AG04449 (cell line): ENCODE results near the gene GJB2.

Experiments used
- CTCF ChIA-PET: fragments of 350-600 bp; formaldehyde crosslinking; extraction: SDS; loops from one replicate; lab custom pipeline; 2021; ENCODE audit warnings: antibody characterized with exemption; lab: Yijun Ruan, JAX
- POLR2A ChIA-PET: fragments of 400-600, 350-600 bp; formaldehyde crosslinking; extraction: SDS; loops from one replicate; lab custom pipeline; 2020; ENCODE audit warnings: antibody characterized with exemption, inconsistent platforms; lab: Yijun Ruan, JAX
- DNase-seq: peaks from one replicate; pipeline ENCODE4 v3.0.0-alpha.2; 2010; ENCODE audit warnings: low read depth, low spot score
- H3K4me3 ChIP-seq: 2 replicates; pipeline ENCODE4 v1.5.1; 2011; ENCODE audit warnings: low read depth, mild to moderate bottlenecking, control low read depth, low read length
- TF ChIP-seq, protein P1 (sequence below): IDR thresholded peaks from one replicate; pipeline ENCODE4 v1.5.1; 2011; ENCODE audit warnings: mild to moderate bottlenecking, moderate library complexity, low read length, control low read depth, inconsistent platforms; ENCODE audit not compliant: insufficient read depth; ENCODE audit errors: missing control alignments

The GJB2 gene

DNA sequence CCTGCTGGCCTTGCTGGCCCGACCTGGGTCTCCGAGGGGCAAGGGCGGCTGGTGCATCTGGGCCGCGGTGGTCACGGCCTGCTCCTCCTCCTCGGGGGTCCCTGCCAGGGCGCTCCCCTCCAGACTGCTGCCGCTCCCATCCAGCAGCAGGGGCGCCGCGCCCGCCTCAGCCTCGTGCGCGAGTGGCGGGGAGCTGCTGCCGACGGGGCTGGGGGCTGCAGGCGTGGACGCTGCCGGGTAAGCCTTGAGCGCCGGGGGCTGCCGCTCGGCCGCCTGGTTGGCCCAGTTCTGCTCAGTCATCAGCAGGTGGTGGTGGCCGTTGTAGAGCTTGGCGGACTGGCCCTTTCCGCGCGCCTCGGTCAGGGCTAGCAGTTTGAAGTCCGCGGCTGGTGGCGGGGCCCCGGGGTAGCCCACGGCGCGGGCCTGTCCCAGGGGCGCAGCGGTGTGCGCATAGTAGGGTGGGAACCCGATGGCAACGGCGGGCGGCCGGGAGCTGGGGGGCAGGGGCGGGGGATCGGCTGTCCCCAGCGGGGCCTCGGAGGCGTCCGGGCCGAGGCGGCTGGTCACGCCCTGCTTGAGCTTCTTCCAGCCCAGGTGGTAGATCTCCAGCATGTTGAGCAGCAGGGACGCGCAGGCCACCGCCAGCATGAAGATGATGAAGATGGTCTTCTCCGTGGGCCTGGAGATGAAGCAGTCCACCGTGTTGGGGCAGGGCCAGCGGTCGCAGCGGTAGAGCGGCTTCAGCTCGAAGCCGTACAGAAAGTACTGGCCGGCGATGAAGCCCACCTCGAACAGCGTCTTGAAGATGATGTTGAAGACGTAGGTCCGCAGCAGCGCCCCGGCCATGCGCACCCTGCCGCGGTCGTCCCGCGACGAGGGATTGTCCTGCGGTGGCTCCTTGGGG is 50.5 kb downstream of the GJB2 start:
- ChIA-PET CTCF (no interaction called here), POLR2A (no interaction called here)
- TF ChIP-seq, protein P1, sequence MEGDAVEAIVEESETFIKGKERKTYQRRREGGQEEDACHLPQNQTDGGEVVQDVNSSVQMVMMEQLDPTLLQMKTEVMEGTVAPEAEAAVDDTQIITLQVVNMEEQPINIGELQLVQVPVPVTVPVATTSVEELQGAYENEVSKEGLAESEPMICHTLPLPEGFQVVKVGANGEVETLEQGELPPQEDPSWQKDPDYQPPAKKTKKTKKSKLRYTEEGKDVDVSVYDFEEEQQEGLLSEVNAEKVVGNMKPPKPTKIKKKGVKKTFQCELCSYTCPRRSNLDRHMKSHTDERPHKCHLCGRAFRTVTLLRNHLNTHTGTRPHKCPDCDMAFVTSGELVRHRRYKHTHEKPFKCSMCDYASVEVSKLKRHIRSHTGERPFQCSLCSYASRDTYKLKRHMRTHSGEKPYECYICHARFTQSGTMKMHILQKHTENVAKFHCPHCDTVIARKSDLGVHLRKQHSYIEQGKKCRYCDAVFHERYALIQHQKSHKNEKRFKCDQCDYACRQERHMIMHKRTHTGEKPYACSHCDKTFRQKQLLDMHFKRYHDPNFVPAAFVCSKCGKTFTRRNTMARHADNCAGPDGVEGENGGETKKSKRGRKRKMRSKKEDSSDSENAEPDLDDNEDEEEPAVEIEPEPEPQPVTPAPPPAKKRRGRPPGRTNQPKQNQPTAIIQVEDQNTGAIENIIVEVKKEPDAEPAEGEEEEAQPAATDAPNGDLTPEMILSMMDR, result no peak
- no peak for DNase-seq
- H3K4me3 ChIP-seq, result no peak overlapping the region

DNA sequence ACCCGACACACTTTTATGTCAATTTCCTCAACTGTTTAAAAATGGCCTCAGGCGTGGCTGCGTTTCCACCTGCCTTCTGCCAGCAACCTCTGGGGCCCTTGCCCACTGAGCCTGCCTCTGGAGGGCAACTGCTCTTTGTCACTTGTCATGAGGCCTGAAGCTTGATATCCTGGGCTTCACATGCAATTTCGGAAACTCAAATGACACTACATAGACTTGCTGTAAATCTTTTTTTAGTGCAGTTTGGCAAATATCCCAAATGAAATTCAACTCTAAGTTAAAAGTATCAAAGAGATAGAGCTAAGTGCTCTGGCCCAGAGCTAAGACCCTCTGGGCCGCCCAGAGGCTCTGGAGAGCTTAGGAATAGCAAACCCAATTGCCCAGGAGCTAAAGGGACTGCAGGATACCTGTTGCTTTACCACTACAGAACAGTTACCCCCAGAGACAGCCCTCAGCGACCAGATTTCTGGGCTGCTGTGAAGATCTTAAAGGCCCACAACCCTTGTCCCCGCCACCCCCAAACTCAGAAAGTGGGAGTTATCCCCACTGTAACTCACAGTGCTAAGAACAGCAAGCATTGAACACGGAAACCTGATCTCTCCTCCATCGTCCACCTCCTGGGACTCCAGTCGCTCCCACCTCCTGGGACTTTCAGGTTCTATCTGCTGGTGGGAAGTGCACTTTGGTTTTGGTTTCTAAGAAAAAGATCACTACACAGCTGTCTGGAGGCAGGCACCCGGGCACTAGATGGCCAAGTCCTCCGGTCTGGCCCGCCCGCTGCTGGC is 51.3 kb downstream of the GJB2 start:
- ChIA-PET POLR2A (interaction anchor here (0.6 kb wide), 1 partner anchor 155 kb away, joined by 4 read pairs; no protein-coding TSS in a partner anchor), CTCF (interaction anchor here (0.5 to 1.5 kb wide), 3 partner anchors 8 to 154 kb away, joined by 3 read pairs; no protein-coding TSS in a partner anchor)
- no peak for DNase-seq
- TF ChIP-seq, protein P1, result no peak
- H3K4me3 ChIP-seq, result no peak overlapping the region

DNA sequence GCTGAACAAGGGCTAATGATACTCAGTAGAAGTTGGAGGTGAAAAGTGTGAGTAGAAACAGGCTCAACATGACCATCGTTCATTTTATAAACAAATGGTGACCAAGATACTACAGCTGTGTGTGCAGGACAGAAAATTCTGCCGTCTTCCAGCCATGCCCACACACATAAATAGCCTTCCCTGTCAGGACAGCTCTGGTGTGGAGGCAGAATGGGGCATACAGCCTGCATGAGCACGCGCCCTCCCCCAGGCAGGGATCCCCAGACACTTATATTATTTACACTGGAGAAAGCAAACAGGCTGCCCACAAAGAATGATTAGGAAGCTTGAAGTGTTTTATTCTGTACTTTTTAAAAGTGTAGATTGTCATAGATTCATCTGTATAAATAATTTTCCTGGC is 52.3 kb downstream of the GJB2 start:
- TF ChIP-seq, protein P1, result no peak
- POLR2A ChIA-PET, result no interaction called here
- CTCF ChIA-PET, result interaction anchor here (0.8 to 1.5 kb wide), 2 partner anchors 9 to 15 kb away, joined by 3 read pairs; no protein-coding TSS in a partner anchor

DNA sequence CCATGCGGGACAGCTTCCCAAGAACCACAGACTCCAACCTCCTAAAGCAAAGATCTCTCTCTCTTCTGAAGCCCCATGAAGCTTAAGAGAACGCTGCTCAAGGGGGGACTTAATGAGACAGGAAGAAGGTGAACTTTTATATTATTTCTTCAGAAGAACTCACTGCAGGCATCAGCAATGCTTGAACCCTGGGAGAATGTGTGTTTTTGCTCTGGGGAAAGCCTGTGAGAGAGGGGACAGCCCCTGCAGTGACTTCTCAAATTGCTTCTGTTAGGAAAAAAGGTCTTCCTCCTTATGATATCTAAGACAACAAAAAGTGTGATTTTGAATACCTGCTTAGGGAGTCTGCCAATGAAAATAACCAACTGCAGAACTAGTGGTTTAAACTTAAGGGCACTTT is 54.9 kb downstream of the GJB2 start:
- TF ChIP-seq, protein P1, result no peak
- ChIA-PET POLR2A (no interaction called here), CTCF (interaction anchor here (2.2 kb wide), 1 partner anchor 10 kb away, joined by 7 read pairs; no protein-coding TSS in a partner anchor)
- DNase-seq, result no peak
- H3K4me3 ChIP-seq, result no peak overlapping the region

More for the DNA sequence above, 52.3 kb downstream of the GJB2 start:
- H3K4me3 ChIP-seq, result no peak overlapping the region
- no peak for DNase-seq
